OCI-LY1 (cell line): Measurements from ENCODE around the gene ZNF415.

Source experiments
- CTCF ChIP-seq: fragments of 200-600 bp; sonication (generic), shearing (Covaris generic); IDR thresholded peaks from 2 replicates; pipeline ENCODE4 v1.5.1; 2017; ENCODE audit warnings: mild to moderate bottlenecking, antibody characterized with exemption, low read length, moderate library complexity, mixed read lengths
- EZH2 ChIP-seq: fragments of 200-600 bp; sonication (generic), shearing (Covaris generic); IDR thresholded peaks from 2 replicates; pipeline ENCODE4 v1.8.0; 2017; ENCODE audit warnings: borderline replicate concordance, mixed run types, mild to moderate bottlenecking, antibody characterized with exemption, low read length, moderate library complexity, mixed read lengths

- TF ChIP-seq CTCF (no peak), EZH2 (no peak)
Observed at GRCh38 chr19:53086949-53087348, 45.8 kb downstream of the ZNF415 start.
